Activated T-cell treated with anti-CD3 and anti-CD28 coated beads, Interleukin-2, amount 50 U/mL, for 48 hours (primary cell): ENCODE results near the gene GPC6.

ENCODE experiments used
- DNase-seq, 2 experiments: peaks; one replicate each; pipeline ENCODE4 v3.0.0-alpha.2; 2020

The GPC6 gene

DNA sequence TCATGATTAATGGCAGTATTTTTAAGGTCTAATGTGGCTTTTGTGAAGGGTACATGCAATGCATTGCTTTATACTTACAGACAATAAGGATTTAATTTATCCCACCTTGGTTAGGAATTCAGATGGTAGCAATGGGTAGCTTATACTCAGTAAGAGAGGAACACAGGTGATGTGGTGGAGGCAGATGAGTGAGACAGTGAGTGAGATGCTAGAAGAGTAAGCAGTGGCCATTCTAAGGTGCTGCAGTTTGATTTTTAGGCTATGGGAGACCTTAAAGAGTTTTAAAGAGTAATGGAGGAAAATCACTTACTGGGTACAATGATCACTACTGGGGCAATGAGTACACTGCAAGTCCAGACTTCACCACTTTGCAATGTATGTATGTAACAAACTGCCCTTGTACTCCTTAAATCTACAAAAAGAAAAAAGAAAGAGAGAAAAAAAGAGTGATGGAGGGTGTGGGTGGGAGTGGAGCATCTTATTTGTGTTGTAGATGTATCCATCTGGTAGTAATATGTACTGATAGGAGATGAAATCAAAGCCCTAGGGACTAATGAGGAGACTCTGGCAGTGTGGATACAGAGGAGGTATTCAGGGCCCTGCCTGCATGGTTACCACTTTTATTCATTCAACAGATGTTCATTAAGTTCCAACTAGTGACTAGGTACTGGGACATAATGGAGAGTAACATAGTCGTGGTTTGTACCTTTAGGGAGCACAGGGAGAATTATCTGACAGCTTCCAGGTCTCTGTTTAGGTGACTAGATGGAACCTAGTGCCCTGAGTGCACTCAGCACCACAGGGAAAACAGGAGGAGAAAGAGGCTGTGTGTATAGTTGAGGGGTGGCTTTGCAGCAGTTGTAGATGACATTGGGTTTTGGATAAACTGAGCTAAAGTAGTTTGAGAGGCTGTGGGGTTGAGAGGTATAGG is 99.0 kb downstream of the GPC6 start:
- DNase-seq: no peak

DNA sequence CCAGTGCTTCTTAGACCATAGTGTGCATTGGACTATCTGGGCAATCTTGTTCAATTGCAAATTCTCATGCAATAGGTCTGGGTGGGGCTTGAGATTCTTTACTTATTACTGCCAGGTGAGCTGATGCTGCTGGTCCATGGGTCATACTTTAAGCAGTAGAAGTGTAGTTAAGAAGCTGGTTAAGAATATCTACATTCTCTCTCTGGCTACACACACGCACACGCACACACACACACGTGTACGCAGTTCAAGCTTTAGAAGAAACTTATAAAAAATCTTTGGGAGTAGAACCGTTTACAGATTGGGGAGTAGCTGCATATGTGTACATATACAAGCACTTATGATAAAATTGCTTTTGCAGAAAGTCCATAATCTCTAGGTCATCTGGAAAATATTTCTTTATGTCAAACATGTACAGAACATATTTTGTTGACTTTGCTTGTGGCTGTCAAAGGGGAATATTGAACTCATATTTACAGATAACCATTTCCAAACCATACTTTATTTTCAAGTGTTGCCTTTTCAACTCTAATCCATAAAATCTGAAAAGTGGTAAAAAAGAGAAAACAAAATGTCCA is 99.7 kb downstream of the GPC6 start:
- no peak for DNase-seq

DNA sequence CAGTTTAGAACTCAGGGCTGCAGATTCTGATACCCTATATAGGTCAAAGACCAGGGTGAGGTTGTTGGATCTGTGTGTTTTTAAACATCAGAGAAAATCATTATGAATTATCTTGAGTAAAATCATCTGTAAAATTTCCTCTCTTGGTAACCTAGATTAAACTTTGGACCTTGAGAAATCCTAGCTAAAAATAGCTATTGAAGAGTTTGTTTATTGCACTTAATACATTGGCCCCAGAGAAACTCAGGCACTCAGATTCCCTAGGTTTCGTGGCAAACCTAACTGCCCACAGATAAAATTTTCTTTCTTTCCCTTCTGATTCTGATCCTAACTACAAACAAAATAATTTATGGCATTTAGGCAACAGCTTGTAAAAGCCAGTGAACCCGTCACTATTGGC is 102.3 kb downstream of the GPC6 start:
- DNase-seq: no peak

DNA sequence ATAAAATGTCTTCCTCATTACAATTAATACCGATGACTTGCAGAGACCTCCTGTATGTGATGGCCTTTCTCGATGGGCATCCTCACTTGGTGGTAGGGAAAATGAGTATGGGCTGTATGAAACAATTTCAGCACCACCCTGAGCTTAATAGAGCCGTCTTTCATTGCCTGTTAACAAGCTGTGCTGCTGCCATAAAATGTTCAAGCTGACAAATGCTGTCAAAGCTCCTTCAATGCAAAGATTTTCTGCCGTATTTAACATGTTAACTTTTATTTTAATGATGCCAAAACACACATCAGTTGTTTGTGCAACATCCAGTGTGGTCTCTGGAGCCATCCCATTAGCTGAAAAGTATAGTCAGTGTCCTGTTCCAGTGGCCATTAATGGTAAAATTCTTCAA is 110.1 kb downstream of the GPC6 start:
- DNase-seq: no peak

DNA sequence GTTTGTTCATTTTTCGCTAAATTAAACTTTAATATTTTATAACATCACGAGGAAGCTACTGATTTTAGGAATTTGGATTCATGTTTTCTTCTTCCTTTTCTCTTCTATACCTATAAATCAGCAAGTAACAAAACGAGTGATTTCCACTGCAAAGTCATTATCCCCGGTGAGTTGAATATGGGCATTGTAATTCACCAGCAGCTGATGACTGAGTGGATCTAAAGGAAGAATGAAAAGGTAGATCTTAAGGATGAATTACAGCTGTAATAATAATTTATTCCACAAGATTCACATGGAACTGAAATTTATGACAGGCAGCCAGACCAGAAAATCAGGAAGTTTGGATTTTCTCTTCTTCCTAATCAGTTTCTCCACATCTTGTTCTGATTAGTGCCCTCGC is 111.4 kb downstream of the GPC6 start:
- no peak for DNase-seq

DNA sequence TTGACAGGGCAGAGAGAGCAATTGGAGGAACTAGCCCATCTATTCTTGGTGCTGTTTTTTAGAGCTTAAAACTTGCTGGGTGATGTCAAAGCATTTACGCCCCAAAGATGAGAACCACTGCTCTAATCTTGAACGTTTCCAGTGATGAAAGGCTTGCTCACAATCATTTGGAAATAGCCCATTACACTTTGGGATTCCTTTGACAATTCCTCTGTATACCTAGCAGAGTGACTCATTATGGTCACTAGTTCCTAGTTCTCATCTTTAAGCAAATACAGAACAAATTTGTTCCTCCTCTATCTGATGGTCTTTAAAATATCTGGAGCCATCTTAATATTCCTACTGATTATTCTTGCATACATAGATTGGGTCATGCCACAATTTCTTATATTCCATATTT is 112.3 kb downstream of the GPC6 start:
- no peak for DNase-seq

DNA sequence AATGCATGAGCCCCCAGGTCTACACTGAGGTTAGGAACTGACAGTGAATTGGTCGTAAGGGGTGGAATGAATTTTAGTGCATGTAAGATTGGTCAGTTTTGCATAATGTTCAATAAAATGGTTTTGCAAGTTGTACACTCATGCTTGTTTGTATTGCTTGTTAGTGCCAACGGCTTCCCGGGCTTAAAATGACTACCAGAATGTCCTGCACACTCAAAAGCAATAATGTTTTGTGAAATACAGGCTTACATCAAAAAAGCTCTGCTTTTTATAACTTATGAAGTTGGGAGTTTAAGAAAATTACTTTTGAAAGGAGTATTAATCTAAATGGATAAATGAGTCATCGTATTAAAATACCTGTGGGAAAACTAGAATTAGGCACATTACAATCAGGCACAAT is 112.9 kb downstream of the GPC6 start:
- no peak for DNase-seq

DNA sequence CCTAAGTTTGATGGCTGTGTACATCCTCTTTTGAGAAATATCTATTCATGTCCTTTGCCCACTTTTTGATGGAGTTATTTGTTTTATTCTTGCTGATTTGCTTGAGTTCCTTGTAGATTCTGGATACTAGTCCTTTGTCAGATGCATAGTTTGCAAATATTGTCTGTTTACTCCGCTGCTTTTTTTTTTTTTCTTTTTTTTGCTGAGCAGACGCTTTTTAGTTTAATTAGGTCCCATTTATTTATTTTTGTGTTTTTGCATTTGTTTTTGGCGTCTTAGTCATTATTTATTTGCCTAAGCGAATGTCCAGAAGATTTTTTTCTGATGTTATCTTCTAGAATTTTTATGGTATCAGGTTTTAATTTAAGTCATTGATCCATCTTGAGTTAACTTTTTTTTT is 114.9 kb downstream of the GPC6 start:
- DNase-seq: no peak

DNA sequence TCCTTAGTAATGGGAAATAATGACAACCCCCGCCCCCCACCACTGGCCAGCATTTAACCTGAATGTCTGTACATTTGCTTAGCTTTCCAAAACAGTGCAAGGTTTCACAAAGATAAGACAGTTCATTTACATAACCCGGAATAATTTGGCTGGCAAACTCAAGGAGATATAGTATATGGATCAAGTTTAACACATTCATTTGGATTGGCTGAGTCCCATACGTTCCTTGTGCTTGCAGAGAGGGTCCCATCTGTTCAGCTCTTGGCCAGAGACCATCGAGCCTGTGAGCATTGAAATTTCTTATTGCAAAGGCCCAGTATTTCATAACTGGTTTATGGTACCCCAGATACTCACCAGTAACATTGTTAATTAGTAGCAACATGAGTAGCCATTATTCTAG is 116.5 kb downstream of the GPC6 start:
- no peak for DNase-seq

DNA sequence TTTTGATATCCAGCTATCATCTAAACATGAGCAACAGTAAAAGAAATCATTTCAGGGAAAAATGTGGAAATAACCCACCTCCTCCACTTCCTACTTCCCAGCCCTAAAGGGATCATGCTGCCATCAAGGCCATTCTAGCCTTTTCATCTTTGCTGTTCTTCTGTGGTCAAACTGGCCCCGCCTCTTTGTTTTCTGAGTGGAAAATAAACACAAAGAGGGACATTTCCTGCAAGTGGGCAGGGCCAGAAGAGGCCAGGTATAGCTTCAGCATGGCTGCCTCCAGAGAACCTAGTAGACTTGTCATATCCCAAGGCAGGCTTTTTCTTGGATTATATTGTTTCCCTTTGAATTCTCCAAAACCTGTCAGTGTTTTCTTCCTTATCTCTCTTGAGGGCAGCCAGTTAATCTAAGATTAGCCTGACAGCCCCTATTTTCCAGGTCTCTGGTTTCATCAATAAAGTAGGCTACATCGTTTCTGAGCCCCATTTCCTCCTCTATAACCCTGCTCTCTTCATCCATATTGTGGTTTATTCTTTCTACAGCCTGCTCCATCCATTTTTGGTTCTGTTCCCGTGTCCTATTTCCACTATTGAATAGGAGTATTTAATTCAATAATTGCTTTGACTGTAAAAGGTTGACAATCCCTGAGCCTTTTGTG is 117.6 kb downstream of the GPC6 start:
- DNase-seq: no peak

DNA sequence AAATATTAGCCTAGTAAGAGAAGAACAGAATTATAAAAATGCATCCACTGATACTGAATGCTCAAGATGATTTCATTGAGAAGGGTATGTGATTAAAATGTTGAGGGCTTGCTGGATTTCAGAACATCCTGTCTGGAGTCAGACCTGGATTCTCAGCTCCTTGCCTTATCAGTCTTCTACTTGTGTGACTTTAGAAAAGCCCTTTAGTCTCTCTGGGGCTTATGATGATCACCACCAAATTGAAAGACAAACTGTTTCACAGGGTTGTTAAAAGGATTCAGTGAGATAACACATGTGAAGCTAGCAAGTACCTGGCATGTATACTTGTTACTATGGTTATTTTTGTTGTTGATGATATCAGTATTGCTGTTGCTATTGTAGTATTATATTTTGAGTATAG is 118.4 kb downstream of the GPC6 start:
- no peak for DNase-seq

DNA sequence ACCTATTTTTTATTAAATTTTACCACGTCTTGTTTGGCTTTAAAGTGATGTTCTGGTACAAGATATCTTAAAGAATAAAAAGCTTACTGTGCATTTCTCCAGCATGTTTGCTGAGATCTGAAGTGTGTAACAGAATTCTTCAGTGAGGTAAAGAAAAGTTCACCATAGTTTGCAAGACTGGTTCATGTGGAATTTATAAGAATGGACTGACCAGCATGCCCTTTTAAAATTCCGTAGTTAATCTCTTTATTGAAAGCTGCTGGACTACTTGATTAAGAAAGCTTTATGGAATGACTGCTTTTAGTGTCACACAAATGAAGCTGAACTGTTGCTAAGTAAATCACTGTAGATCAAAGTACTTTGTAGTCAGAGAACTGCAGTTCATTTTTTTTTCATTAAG is 119.2 kb downstream of the GPC6 start:
- no peak for DNase-seq

DNA sequence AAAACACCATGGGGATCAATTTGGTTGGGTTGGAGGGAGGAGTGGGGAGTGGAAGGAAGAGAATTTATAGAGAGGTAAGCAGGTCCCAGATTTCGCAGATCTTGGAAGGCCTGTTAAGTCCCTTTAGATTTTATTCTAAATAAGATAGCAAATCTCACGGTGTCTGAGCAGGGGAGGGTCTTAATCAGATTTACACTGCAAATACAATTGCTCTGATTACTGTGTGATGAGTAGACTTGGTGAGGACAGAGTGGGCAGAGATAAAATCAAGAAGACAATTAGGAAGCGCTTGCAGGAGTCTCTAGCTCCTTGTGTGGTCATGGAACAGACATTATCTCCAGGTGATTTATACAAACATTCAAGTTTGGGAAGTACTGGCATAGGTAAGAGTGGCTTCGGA is 126.0 kb downstream of the GPC6 start:
- DNase-seq: no peak

DNA sequence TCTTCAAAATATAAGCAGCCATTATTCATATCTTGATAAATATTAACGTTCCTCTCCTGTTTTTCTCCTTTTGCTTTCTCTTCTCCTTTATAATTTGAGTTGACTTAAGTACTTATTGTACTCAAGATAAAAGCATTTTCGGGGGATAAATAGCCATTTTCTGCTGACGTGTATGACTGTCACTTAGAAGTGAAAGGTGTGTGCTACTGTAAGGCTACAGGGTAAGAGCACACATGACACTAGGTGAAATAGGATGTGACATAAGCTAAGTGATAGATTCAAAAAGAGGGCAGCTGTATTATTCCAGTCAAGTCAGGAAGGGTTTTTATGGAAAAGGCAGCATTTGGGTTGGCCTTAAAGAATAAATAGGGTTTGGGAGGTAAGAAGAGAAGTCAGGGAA is 128.5 kb downstream of the GPC6 start:
- DNase-seq: no peak

DNA sequence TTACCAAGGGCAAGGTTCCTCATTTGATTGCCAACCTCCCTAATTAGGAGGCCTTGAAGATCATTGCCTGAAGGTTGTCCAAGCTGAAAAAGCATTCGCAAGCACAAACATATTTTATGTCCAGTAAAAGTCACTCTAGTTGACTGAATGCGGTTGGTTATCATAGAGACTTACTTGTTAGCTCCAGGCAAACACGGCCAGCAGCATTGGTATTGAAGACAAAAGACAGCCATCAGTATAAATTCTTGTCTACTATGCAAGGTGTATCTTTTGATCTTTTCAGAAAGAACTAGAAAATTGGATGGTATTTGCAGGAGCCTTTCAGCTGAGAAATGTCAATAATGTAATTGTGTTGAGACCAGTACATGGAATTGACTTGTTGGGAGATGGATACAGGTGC is 129.9 kb downstream of the GPC6 start:
- DNase-seq: no peak

DNA sequence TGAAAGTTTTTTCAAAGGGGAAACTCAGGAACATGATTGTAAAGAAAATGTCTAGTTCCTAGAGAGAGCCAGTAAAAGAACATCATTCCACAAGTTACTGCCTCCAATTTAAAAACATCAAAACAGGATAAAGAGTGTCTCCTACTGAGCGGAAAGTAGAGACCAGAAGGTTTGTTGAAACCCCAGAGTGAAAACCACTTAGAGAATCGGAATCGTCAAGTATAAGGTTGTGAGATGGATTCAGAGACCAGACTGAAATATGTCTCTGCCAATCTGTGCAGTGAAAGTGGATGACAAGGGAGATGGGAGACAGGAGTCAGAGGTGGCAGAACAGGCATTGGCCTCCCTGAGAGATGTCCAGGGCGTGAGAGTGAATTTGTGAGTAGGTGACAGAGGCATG is 133.4 kb downstream of the GPC6 start:
- no peak for DNase-seq

DNA sequence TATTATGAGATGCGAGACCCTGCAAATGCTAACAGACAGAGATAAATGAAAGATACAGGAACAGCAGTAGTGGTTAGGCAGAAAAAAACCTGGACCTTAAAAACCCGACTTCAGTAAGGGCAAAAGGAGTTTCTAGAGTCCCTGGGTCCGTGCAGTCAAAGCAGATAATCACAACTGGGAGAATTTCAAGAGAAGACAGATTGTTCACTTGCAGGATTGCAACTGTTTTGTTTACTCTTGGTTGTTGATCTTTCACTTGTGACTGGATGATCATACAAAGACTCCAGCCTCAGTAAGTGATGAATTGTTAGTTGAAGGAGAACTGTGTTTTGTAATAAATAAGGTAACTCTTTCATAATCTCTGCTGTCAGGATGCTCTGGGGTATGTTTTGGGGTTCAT is 135.1 kb downstream of the GPC6 start:
- no peak for DNase-seq

DNA sequence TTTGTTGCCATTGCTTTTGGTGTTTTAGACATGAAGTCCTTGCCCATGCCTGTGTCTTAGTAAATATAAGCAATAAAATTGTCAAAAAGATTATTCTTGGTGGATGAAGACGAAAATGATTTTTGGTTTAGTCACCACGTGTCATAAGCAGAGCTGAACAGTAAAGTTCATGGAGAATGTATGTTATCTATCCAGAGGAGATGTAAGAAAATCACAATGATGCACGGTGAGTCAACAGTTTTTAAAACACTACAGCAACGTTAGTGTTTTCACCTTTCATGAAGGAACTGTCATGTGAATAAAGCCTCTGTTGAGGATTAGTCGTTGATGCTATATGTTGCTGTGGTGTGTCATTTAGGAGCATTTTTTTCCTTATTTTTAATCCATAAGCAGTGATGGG is 137.6 kb downstream of the GPC6 start:
- no peak for DNase-seq

DNA sequence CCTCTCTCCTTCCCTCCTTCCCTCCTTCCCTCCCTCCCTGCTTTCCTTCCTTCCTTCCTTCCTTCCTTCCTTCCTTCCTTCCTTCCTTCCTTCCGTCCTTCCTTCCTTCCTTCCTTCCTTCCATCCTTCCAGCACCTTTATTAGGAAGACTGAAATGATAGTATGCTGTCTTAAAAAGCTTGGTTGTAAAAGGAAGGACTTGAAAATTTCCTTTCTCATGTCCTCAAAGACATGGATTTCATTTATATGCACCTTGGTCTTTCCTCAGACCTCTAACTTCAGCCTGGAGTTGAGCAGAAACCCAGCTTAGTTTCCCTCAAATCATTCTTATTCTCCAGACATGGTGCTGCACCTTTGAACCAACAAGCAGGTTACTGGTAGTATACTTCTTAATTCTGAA is 141.7 kb downstream of the GPC6 start:
- no peak for DNase-seq

DNA sequence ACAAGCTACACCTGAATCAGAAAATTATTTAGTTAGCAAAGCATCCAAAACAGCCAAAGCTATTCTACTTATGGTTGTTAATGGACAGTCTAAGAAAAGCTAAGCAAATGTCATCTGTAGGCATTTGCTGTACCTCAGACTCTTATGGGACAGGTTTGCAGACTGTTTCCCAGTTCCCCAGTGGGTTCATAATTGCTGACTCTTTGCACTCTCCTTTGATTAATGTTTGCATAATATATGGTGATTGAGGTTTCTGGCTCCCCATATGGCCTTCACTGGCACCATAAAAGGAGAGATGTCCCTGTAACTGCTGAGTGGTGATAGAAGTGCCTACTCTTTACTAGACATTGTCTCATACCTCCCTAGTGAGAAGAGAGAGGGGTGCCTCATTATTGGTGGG is 142.1 kb downstream of the GPC6 start:
- DNase-seq: no peak

DNA sequence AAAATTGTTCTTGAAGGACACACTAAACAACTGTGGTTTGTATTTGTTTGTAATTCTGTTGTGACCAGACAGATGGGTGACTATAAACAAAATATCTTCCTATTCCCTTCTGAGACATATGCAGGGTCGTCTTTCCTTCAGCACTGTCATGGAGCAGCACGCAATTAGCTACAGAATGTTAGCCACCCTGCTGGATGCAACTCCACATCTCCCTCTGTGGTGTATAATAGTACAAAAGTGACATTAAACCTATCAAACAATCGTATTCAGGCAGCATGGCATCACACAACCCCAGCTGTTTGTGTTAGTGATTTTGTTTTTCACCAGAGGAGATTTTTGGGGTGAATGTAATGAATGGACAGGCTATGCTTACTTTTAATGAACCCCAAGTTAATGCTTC is 146.2 kb downstream of the GPC6 start:
- DNase-seq: no peak

DNA sequence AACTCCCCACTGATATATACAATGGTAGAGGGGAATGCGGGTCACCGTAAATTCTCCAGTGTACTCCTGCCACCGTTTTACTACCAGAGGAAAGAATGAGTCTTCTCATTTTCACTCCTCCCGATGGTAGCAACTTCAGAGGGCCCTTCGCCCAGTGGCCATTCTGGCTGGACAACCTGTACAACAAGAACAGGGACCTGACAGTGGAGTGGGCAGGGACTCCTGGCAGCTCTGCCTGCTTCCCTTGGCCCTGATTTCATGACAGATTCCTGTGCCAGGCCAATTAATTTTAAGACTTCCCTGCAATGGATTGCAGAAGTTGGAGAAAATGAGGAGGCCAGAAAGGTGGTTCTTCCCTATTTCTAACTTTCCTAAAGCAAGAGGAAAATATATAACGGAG is 148.9 kb downstream of the GPC6 start:
- no peak for DNase-seq

DNA sequence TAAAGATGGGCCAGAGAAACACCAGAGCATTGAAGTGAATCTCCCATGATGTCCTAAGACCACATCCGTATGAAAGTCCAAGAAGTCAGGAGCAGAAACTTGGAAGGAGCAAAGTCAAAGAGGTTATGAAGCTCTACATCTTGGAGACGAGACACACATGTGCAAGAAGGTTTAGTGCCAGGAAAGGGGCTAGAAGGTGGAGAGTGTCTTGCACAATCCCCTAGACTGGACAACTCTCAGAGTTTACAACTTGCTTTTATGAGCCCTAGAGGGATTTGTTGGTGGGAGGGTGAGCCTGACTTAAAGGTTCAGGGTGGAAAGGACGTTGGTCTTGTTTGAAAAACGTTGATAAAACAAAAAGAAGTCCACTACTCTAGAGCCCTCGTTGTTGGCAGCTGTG is 150.6 kb downstream of the GPC6 start:
- DNase-seq: no peak

DNA sequence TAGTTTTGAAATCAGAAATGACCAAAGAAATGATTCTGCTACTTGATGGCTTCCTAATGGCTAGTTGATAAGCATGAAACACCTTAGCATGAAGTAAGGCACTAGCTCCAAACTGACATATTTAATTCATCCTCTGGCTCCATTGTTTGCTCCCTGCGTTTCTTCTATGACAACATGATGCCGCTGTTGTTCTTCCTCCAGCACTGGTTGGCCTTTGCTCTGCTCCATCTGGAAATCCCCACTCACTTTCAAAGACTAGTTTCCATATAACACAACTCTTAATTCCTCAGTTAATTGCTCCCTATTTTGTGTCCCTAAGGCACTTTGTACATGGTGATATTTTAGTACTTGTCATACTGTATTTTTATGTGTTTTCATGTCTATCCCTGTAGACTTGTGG is 151.6 kb downstream of the GPC6 start:
- no peak for DNase-seq
